Esophagus squamous epithelium (tissue), 4 donors: ENCODE data around the gene KBTBD3.

Experiments
- CTCF ChIP-seq, 6 experiments: fragments of 450-650 bp in 4 of 6; fragments of 200-600 bp in 2 of 6; sonication (generic) in 2 of 6; IDR thresholded peaks; one replicate each; pipeline ENCODE4 v1.5.1; 2016 to 2019; ENCODE audit warnings: antibody characterized with exemption in 6 of 6, mild to moderate bottlenecking in 4 of 6, moderate library complexity in 4 of 6
- POLR2A ChIP-seq, 4 donors: fragments of 450-650 bp; IDR thresholded peaks; one replicate each; pipeline ENCODE4 v1.6.1; 2017; ENCODE audit warnings: antibody characterized with exemption in 4 of 4, mild to moderate bottlenecking in 4 of 4, moderate library complexity in 3 of 4

- TF ChIP-seq POLR2A (IDR thresholded peaks at IDR 0.05) (no peak), CTCF (IDR thresholded peaks at IDR 0.05) (no peak)
Observed at GRCh38 chr11:106101819-106102218, 24.7 kb upstream of the KBTBD3 start.
